Stimulated activated naive CD8-positive, alpha-beta T cell treated with anti-CD3 and anti-CD28 coated beads, Interleukin-15, Interleukin-2, amounts not matched to agents 100 ng/mL and 50 ng/mL, for 24 hours (primary cell): ENCODE results near the gene IFI27L1.

ENCODE experiments used
- H3K27ac Mint-ChIP-seq: one replicate; pipeline ENCODE4 v1.8.0; 2021; ENCODE audit warnings: mild to moderate bottlenecking, mixed read lengths
- H3K27me3 Mint-ChIP-seq: one replicate; pipeline ENCODE4 v1.8.0; 2021; ENCODE audit warnings: mixed read lengths
- H3K36me3 Mint-ChIP-seq: one replicate; pipeline ENCODE4 v1.8.0; 2021; ENCODE audit warnings: low read depth, mixed read lengths
- H3K4me1 Mint-ChIP-seq: one replicate; pipeline ENCODE4 v1.8.0; 2021; ENCODE audit warnings: low read depth, mixed read lengths
- H3K4me3 Mint-ChIP-seq: one replicate; pipeline ENCODE4 v1.8.0; 2021; ENCODE audit warnings: mild to moderate bottlenecking, mixed read lengths
- H3K9me3 Mint-ChIP-seq: one replicate; pipeline ENCODE4 v1.8.0; 2021; ENCODE audit warnings: mixed read lengths

The IFI27L1 gene

GRCh38 chr14:94044476-94045091 lies 36.5 kb upstream of the IFI27L1 start:
- Mint-ChIP-seq H3K27ac (no peak overlapping the region), H3K36me3 (peaks cover 36% of the 10 kb centered on the region), H3K9me3 (no peaks in the 10 kb centered on the region), H3K4me1 (no peaks in the 10 kb centered on the region), H3K27me3 (no peaks in the 10 kb centered on the region), H3K4me3 (no peak overlapping the region)

GRCh38 chr14:94045101-94045500 lies 36.0 kb upstream of the IFI27L1 start:
- Mint-ChIP-seq H3K36me3 (peaks cover 40% of the 10 kb centered on the region), H3K4me3 (no peak overlapping the region), H3K4me1 (no peaks in the 10 kb centered on the region), H3K27ac (no peak overlapping the region), H3K27me3 (no peaks in the 10 kb centered on the region), H3K9me3 (no peaks in the 10 kb centered on the region)

- Mint-ChIP-seq H3K4me1 (no peaks in the 10 kb centered on the region), H3K27ac (no peak overlapping the region), H3K4me3 (no peak overlapping the region), H3K27me3 (no peaks in the 10 kb centered on the region), H3K36me3 (peaks cover 46% of the 10 kb centered on the region), H3K9me3 (no peaks in the 10 kb centered on the region)
Measured at GRCh38 chr14:94045563-94046345, 35.4 kb upstream of the IFI27L1 start.

GRCh38 chr14:94046696-94047250 lies 34.3 kb upstream of the IFI27L1 start:
- Mint-ChIP-seq H3K9me3 (no peaks in the 10 kb centered on the region), H3K4me3 (no peak overlapping the region), H3K36me3 (peaks cover 56% of the 10 kb centered on the region), H3K27ac (no peak overlapping the region), H3K27me3 (no peaks in the 10 kb centered on the region), H3K4me1 (no peaks in the 10 kb centered on the region)

GRCh38 chr14:94047581-94047980 lies 33.5 kb upstream of the IFI27L1 start:
- Mint-ChIP-seq H3K4me3 (no peak overlapping the region), H3K36me3 (peaks cover 62% of the 10 kb centered on the region), H3K27me3 (no peaks in the 10 kb centered on the region), H3K9me3 (no peaks in the 10 kb centered on the region), H3K27ac (no peak overlapping the region), H3K4me1 (peaks cover 5% of the 10 kb centered on the region)

GRCh38 chr14:94048691-94049624 lies 32.2 kb upstream of the IFI27L1 start:
- Mint-ChIP-seq H3K4me3 (no peak overlapping the region), H3K27me3 (no peaks in the 10 kb centered on the region), H3K9me3 (no peaks in the 10 kb centered on the region), H3K36me3 (peaks cover 65% of the 10 kb centered on the region), H3K27ac (peak overlapping the region; percentile 9), H3K4me1 (peaks cover 8% of the 10 kb centered on the region)

GRCh38 chr14:94049625-94050023 lies 31.5 kb upstream of the IFI27L1 start:
- H3K27me3 Mint-ChIP-seq = no peaks in the 10 kb centered on the region
- H3K27ac Mint-ChIP-seq = no peak overlapping the region
- H3K4me3 Mint-ChIP-seq = no peak overlapping the region
- H3K4me1 Mint-ChIP-seq = peaks cover 8% of the 10 kb centered on the region
- H3K9me3 Mint-ChIP-seq = no peaks in the 10 kb centered on the region
- peaks cover 72% of the 10 kb centered on the region for H3K36me3 Mint-ChIP-seq

GRCh38 chr14:94050231-94050880 lies 30.8 kb upstream of the IFI27L1 start:
- Mint-ChIP-seq H3K4me1 (peaks cover 8% of the 10 kb centered on the region), H3K4me3 (no peak overlapping the region), H3K36me3 (peaks cover 76% of the 10 kb centered on the region), H3K9me3 (no peaks in the 10 kb centered on the region), H3K27ac (no peak overlapping the region), H3K27me3 (no peaks in the 10 kb centered on the region)

- no peak overlapping the region for H3K4me3 Mint-ChIP-seq
- no peaks in the 10 kb centered on the region for H3K9me3 Mint-ChIP-seq
- H3K4me1 Mint-ChIP-seq = peaks cover 9% of the 10 kb centered on the region
- peaks cover 76% of the 10 kb centered on the region for H3K36me3 Mint-ChIP-seq
- H3K27ac Mint-ChIP-seq = no peak overlapping the region
- no peaks in the 10 kb centered on the region for H3K27me3 Mint-ChIP-seq
Measured at GRCh38 chr14:94051115-94051514, 30.0 kb upstream of the IFI27L1 start.

- no peak overlapping the region for H3K27ac Mint-ChIP-seq
- H3K9me3 Mint-ChIP-seq = no peaks in the 10 kb centered on the region
- no peak overlapping the region for H3K4me3 Mint-ChIP-seq
- peaks cover 83% of the 10 kb centered on the region for H3K36me3 Mint-ChIP-seq
- peaks cover 16% of the 10 kb centered on the region for H3K4me1 Mint-ChIP-seq
- no peaks in the 10 kb centered on the region for H3K27me3 Mint-ChIP-seq
Measured at GRCh38 chr14:94051779-94052178, 29.3 kb upstream of the IFI27L1 start.

GRCh38 chr14:94052199-94052598 lies 28.9 kb upstream of the IFI27L1 start:
- no peaks in the 10 kb centered on the region for H3K27me3 Mint-ChIP-seq
- H3K9me3 Mint-ChIP-seq = no peaks in the 10 kb centered on the region
- H3K4me1 Mint-ChIP-seq = peaks cover 20% of the 10 kb centered on the region
- no peak overlapping the region for H3K27ac Mint-ChIP-seq
- peaks cover 82% of the 10 kb centered on the region for H3K36me3 Mint-ChIP-seq
- no peak overlapping the region for H3K4me3 Mint-ChIP-seq

- no peaks in the 10 kb centered on the region for H3K9me3 Mint-ChIP-seq
- no peaks in the 10 kb centered on the region for H3K27me3 Mint-ChIP-seq
- peaks cover 25% of the 10 kb centered on the region for H3K4me1 Mint-ChIP-seq
- no peak overlapping the region for H3K4me3 Mint-ChIP-seq
- H3K27ac Mint-ChIP-seq = peak overlapping the region; percentile 63
- H3K36me3 Mint-ChIP-seq = peaks cover 84% of the 10 kb centered on the region
Measured at GRCh38 chr14:94052662-94053061, 28.4 kb upstream of the IFI27L1 start.

GRCh38 chr14:94054401-94054800 lies 26.7 kb upstream of the IFI27L1 start:
- H3K9me3 Mint-ChIP-seq = no peaks in the 10 kb centered on the region
- no peak overlapping the region for H3K4me3 Mint-ChIP-seq
- peaks cover 41% of the 10 kb centered on the region for H3K4me1 Mint-ChIP-seq
- H3K27me3 Mint-ChIP-seq = no peaks in the 10 kb centered on the region
- H3K36me3 Mint-ChIP-seq = peaks cover 86% of the 10 kb centered on the region
- no peak overlapping the region for H3K27ac Mint-ChIP-seq

GRCh38 chr14:94054936-94055335 lies 26.2 kb upstream of the IFI27L1 start:
- peaks cover 88% of the 10 kb centered on the region for H3K36me3 Mint-ChIP-seq

More at GRCh38 chr14:94054936-94055335, 26.2 kb upstream of the IFI27L1 start:
- H3K27ac Mint-ChIP-seq = no peak overlapping the region
- H3K4me3 Mint-ChIP-seq = no peak overlapping the region
- peaks cover 41% of the 10 kb centered on the region for H3K4me1 Mint-ChIP-seq
- H3K9me3 Mint-ChIP-seq = no peaks in the 10 kb centered on the region
- H3K27me3 Mint-ChIP-seq = no peaks in the 10 kb centered on the region
